B cell (primary cell): ENCODE measurements around the gene SLC12A7.

Experiments
- CTCF ChIP-seq: fragments of 200-600 bp; IDR thresholded peaks from one replicate; pipeline ENCODE4 v1.8.0; 2022; ENCODE audit warnings: antibody characterized with exemption, mild to moderate bottlenecking
- EZH2 ChIP-seq: IDR thresholded peaks from 2 replicates; pipeline ENCODE4 v1.6.1; 2012; ENCODE audit warnings: borderline replicate concordance, low read depth, mild to moderate bottlenecking, moderate library complexity, low read length; ENCODE audit not compliant: insufficient read depth, poor library complexity, severe bottlenecking

GRCh38 chr5:1057485-1058082 lies 54.3 kb downstream of the SLC12A7 start:
- no peak for TF ChIP-seq CTCF
- TF ChIP-seq EZH2 = no peak
